ENCODE measurements around the gene C22orf39.

The C22orf39 gene

DNA sequence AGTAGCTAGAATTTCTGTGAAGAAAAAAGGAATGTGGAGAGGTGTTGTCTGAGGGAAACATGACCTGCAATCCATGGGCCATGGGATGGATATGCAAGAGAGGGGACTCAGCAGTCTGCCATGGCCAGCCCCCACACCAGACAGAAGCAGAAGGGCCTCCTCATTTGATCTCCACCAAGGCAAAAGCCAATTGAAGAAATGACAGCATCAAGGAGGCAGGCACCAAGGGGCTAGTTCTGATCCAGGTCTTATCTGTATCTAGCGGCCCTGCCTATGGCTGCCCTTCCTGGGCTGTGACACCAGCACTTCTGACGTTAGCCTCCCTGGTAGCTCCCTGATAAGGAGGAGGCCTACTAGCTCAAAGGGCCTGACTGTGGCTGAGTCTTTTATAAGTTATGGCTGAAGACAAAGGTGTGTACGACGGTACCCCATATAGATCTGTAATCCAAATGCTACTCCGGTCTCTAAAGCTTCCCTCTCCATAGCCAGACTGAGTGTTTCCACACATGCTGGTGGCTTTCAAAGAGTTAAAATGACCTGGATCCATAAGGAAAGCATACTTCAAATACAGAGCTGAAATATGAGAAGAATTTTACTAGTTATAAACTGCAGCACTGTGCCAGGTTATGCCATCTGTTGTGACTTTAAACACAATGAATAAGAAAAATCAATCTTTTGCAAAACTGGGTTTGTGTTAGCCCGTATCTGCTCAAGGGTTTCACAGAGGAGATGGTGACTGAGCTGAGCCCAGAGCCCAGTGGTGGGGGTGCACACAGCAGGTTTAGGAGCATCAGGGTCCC lies 50.4 kb downstream of the C22orf39 start:
- DNase-seq, result no peak

DNA sequence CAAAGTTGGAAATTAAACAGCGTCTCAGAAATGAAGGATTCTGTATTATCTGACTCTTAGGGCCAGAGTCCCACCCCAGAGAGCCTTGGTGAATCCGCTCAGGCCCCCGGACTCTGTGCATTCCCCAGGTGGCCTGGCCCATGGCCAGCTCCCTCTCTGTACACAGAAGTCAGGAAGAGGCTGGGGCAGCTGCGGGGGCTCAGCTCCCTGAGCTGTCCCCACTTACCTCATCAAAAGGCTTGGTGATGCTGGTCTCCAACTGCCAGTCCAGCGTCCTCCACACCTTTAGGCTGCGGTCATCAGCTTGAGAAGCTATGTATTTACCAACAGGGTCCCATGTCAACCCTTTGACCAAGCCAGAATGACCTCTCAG lies 51.0 kb downstream of the C22orf39 start:
- DNase-seq, result peak; percentile 5

DNA sequence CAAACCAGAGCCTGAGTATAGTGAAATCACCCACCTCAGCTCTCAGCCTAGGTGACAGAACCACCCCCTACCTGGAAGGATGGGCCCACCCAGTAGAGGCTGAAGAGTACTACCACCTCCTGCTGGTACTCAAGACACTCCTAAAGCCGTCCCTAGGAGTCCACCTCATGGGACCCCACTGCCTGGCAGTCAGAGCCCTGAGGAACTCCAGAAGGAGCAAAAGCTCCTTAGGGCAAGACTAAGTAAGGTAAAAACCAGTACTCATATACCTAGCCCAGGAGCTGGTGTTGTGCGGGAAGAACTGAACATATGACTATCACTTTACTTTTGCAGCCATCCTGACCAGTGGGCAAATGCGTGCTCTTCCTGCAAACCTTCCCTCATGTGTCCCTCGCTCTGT lies 52.2 kb downstream of the C22orf39 start:
- DNase-seq, result no peak

- no peak for DNase-seq
Measured at GRCh38 chr22:19394274-19395050, 53.0 kb downstream of the C22orf39 start.

GRCh38 chr22:19393704-19394103 lies 53.8 kb downstream of the C22orf39 start:
- no peak for DNase-seq
